Coronary artery (tissue), 2 donors: ENCODE results near the gene THUMPD1.
"Not testable (repeated sequence)": the region's sequence is repeated elsewhere in the genome, so short reads cannot be mapped to it uniquely, and the experiment has no call there.

Experiments
- DNase-seq: peaks from one replicate; pipeline ENCODE4 v3.0.0-alpha.2; 2017; ENCODE audit warnings: low spot score
- H3K27ac ChIP-seq, 2 donors: fragments of 200-600 bp; sonication (generic); one replicate each; pipeline ENCODE4 v1.5.1; 2016 to 2019
- H3K4me3 ChIP-seq: fragments of 200-600 bp; sonication (generic); 2 replicates; pipeline ENCODE4 v1.5.1; 2016; ENCODE audit warnings: mild to moderate bottlenecking, moderate library complexity
- TF ChIP-seq, protein P1 (sequence below): fragments of 200-600 bp; sonication (generic); IDR thresholded peaks from one replicate; pipeline ENCODE4 v1.5.1; 2019; ENCODE audit warnings: antibody characterized with exemption

Gene THUMPD1

DNA sequence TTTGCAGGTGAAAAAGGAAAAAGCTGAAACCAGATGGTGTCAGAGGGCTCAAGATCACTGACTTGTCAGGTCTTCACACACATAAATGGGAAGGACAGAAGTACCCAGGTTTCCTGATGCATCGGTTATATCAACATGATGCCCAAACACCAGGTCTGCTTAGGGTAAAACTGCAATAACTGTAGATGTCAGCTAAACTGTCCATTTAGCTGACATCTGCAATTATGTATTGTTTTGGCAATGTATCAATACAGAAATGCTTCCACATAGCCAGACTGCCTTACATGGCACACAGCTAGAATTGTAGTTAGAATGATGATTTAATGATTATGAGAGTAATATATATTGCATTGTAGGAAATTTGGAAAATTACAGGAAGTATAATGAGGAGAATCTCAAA, 27.2 kb upstream of the THUMPD1 start:
- H3K27ac ChIP-seq, result no peak overlapping the region
- TF ChIP-seq, protein P1, sequence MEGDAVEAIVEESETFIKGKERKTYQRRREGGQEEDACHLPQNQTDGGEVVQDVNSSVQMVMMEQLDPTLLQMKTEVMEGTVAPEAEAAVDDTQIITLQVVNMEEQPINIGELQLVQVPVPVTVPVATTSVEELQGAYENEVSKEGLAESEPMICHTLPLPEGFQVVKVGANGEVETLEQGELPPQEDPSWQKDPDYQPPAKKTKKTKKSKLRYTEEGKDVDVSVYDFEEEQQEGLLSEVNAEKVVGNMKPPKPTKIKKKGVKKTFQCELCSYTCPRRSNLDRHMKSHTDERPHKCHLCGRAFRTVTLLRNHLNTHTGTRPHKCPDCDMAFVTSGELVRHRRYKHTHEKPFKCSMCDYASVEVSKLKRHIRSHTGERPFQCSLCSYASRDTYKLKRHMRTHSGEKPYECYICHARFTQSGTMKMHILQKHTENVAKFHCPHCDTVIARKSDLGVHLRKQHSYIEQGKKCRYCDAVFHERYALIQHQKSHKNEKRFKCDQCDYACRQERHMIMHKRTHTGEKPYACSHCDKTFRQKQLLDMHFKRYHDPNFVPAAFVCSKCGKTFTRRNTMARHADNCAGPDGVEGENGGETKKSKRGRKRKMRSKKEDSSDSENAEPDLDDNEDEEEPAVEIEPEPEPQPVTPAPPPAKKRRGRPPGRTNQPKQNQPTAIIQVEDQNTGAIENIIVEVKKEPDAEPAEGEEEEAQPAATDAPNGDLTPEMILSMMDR, result no peak
- DNase-seq, result no peak
- no peak overlapping the region for H3K4me3 ChIP-seq

DNA sequence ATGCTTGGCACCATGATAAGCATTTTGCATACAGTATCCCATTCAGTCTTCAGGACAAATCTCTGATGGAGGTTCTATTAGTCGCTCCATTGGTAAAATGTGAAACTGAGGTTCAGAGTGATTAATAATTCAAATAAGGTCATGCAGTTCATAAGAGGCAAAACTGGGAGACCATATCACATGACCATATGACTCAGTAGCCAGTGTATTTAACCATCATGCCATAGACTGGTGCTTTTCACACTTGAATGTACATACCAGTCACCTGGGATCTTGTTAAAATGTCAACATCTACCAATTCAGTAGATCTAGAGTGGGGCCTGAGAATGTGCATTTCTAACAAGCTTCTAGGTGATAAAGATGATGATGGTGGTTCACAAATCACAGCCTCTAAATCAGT, 26.5 kb upstream of the THUMPD1 start:
- H3K4me3 ChIP-seq, result no peak overlapping the region

DNA sequence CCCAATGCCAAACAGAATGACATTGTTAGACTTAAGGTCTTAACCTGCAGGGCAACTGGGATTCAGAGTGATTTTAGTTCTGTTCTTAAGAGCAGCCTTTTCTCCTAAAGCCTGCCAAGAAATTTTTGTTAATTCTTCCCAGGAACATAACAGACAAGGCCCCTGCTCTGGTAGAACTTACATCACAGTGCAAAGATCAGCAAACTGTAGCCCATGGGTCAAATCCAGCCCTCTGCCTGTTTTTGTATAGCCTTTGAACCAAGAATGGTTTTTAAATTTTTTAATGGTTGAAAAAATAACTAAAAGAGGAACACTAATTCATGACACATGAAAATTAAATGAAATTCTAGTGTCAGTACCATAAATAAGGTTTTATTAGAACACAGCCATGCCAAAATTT, 26.0 kb upstream of the THUMPD1 start:
- Histone ChIP-seq H3K27ac (no peak overlapping the region), H3K4me3 (no peak overlapping the region)
- TF ChIP-seq, protein P1, result no peak
- DNase-seq, result no peak

More for the DNA sequence above, 26.5 kb upstream of the THUMPD1 start:
- TF ChIP-seq, protein P1, result no peak
- DNase-seq, result no peak
- H3K27ac ChIP-seq, result no peak overlapping the region

DNA sequence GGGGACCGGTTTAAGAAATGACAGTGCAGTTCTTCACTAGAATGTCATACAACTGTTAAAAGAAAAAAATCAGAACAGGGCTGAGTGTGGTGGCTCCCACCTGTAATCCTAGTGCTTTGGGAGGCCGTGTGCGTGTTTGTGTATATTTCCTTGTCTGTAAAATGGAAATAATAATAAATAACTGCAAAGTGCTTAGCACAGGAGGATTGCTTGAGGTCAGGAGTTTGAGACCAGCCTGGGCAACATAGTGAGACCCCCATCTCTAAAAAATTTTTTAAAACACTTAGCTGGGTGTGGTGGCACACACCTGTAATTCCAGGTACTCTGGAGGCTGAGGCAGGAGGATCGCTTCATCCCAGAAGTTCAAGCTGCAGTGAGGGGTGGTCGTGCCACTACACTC, 24.7 kb upstream of the THUMPD1 start:
- no peak overlapping the region for H3K4me3 ChIP-seq
- H3K27ac ChIP-seq, result no peak overlapping the region
- no peak for DNase-seq
- TF ChIP-seq, protein P1, result no peak

DNA sequence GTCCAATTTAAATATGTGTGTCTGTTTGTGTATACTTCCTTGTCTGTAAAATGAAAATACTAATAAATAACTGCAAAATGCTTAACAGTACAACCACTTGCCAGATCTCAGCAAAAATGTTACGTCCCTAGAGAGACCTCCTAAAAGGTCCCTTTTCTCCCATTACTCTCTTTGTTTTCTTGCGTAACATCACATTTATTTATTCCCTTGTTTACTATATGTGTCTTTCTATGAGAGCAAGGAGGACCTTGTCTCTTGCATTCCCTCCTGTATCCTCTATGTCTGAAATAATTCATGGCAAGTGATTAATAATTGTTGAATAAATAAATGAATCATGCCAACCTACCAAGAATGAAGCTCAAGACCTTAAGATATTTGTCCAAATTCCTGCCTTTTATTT, 24.1 kb upstream of the THUMPD1 start:
- TF ChIP-seq, protein P1, result no peak
- Histone ChIP-seq H3K4me3 (no peak overlapping the region), H3K27ac (no peak overlapping the region)
- no peak for DNase-seq

DNA sequence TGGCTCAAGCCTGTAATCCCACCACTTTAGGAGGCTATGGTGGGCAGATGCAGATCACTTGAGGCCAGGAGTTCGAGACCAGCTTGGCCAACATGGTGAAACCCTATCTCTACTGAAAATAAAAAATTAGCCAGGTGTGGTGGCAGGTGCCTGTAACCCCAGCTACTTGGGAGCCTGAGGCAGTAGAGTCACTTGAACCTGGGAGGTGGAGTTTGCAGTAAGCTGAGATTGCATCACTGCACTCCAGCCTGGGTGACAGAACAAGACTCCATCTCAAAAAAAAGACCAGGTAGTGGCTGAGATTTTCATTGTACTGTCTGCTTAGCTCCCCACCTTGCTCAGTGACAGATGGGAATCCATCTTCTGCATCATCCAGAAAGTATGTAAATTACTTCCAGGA, 22.8 kb upstream of the THUMPD1 start:
- DNase-seq, H3K27ac ChIP-seq, H3K4me3 ChIP-seq: not testable (repeated sequence)

DNA sequence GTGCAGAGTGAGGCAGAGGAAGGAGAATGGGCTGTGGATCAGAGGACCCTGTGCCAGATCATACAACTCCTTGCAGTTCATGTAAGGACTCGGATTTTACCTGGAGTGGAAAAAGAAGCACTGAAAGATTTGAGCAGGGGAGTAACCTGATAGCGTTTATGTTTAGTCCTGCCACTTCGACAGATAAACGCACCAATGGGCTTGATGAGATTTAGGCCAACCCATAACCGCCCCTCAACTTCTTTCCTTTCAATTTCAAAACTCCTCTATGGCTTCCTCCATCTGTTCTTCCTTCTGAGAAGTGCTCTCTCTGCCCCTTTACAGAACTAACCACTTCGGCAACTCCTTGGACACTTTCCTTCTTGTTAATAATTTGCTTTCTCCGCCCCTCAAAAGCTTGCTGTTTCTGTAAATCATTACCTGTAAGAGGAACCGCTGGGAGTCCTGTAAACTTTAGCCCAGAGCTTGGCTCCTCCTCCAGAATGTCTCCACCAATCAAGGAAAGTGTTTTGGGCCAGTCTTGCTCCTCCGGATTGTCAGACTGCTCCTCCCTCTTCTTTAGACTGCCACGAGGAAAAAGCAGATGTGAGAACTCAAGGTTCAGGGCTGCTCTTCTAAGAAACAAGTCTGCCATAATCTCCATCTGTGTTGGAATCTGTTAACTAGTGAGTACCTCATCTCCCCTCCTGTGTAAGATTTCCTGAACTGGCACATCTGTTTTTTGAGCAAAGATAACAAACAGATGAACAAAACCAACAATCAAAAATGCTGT, 22.0 kb upstream of the THUMPD1 start, which contains the start of gene ACSM3:
Gene ACSM3, plus strand, starts transcription at position 554 of the 772 bp plus-strand sequence. CDS start 6,021 bp downstream, outside the sequence.
- Histone ChIP-seq H3K4me3 (peak within 1 kb of the TSS; percentile 49), H3K27ac (peak within 1 kb of the TSS; percentile 33 to 52)
- TF ChIP-seq, protein P1, result no peak
- DNase-seq, result no peak
